Choroid plexus epithelial cell (primary cell): Measurements from ENCODE around the gene NOL9.
"Not testable (repeated sequence)": the region's sequence is repeated elsewhere in the genome, so short reads cannot be mapped to it uniquely, and the experiment has no call there.

Experiments used
- DNase-seq: peaks from one replicate; pipeline ENCODE4 v3.0.0-alpha.2; 2010; ENCODE audit warnings: low read depth
- H3K4me3 ChIP-seq: 2 replicates; pipeline ENCODE4 v1.5.1; 2011; ENCODE audit warnings: low read depth, mild to moderate bottlenecking, control low read depth, low read length, moderate library complexity
- CTCF ChIP-seq: conservative IDR thresholded peaks from 2 replicates; pipeline ENCODE4 v1.5.1; 2011; ENCODE audit warnings: low read depth, mild to moderate bottlenecking, control low read depth, inconsistent platforms, low read length, moderate library complexity

NOL9 gene

GRCh38 chr1:6496365-6496721 lies 58.0 kb downstream of the NOL9 start:
- DNase-seq = no peak
- TF ChIP-seq CTCF = no peak
- H3K4me3 ChIP-seq = peak overlapping the region; percentile 64

- TF ChIP-seq CTCF = no peak
- no peak overlapping the region for H3K4me3 ChIP-seq
- DNase-seq = no peak
Measured at GRCh38 chr1:6495540-6496364, 58.6 kb downstream of the NOL9 start.

GRCh38 chr1:6495041-6495441 lies 59.3 kb downstream of the NOL9 start:
- no peak for DNase-seq
- TF ChIP-seq CTCF = no peak
- no peak overlapping the region for H3K4me3 ChIP-seq

GRCh38 chr1:6494627-6495026 lies 59.7 kb downstream of the NOL9 start:
- H3K4me3 ChIP-seq = no peak overlapping the region
- no peak for TF ChIP-seq CTCF
- no peak for DNase-seq

- not testable (repeated sequence) for DNase-seq, H3K4me3 ChIP-seq
Measured at GRCh38 chr1:6493834-6494223, 60.5 kb downstream of the NOL9 start.

GRCh38 chr1:6491966-6492365 lies 62.3 kb downstream of the NOL9 start:
- DNase-seq = no peak
- no peak for TF ChIP-seq CTCF
- H3K4me3 ChIP-seq = no peak overlapping the region

GRCh38 chr1:6491480-6491962 lies 62.8 kb downstream of the NOL9 start, which contains the start of gene PLEKHG5:
Gene PLEKHG5 (minus strand): TSS chr1:6491667. CDS start chr1:6477571, 14,096 bp downstream.
- DNase-seq = peak; percentile 27
- TF ChIP-seq CTCF = no peak
- peak within 1 kb of the TSS; percentile 74 for H3K4me3 ChIP-seq
